ENCODE data around the gene PGF. TPM values are rescaled to one million over a fixed set of nuclear protein-coding genes. Genes with fewer than 3 reads are reported as not detected.

PGF gene
- total RNA-seq, 1 donor from 2014 or later: 6.1 TPM

GRCh38 chr14:74918380-74918779 lies 37.0 kb downstream of the PGF start:
- no peak for DNase-seq (ENCODE audit: low read depth)
- no peak overlapping the region for H3K4me3 ChIP-seq (ENCODE audit: low read depth, low read length)
- no peak for TF ChIP-seq CTCF (conservative IDR thresholded peaks at IDR 0.05; ENCODE audit: low read depth, low read length)

- no peak for TF ChIP-seq CTCF (conservative IDR thresholded peaks at IDR 0.05; ENCODE audit: low read depth, low read length)
- no peak overlapping the region for H3K4me3 ChIP-seq (ENCODE audit: low read depth, low read length)
- DNase-seq (ENCODE audit: low read depth): no peak
These were observed 37.7 kb downstream of the PGF start for GRCh38 chr14:74917646-74918081.

GRCh38 chr14:74917178-74917543 lies 38.2 kb downstream of the PGF start:
- H3K4me3 ChIP-seq (ENCODE audit: low read depth, low read length): no peak overlapping the region
- no peak for DNase-seq (ENCODE audit: low read depth)
- no peak for TF ChIP-seq CTCF (conservative IDR thresholded peaks at IDR 0.05; ENCODE audit: low read depth, low read length)

- TF ChIP-seq CTCF (conservative IDR thresholded peaks at IDR 0.05; ENCODE audit: low read depth, low read length): no peak
- H3K4me3 ChIP-seq (ENCODE audit: low read depth, low read length): no peak overlapping the region
- DNase-seq (ENCODE audit: low read depth): no peak
These were observed 39.6 kb downstream of the PGF start for GRCh38 chr14:74915826-74916225.

- TF ChIP-seq CTCF (conservative IDR thresholded peaks at IDR 0.05; ENCODE audit: low read depth, low read length): no peak
- no peak overlapping the region for H3K4me3 ChIP-seq (ENCODE audit: low read depth, low read length)
- no peak for DNase-seq (ENCODE audit: low read depth)
These were observed 40.0 kb downstream of the PGF start for GRCh38 chr14:74915426-74915825.

- peak; percentile 92 for TF ChIP-seq CTCF (conservative IDR thresholded peaks at IDR 0.05; ENCODE audit: low read depth, low read length)
- H3K4me3 ChIP-seq (ENCODE audit: low read depth, low read length): no peak overlapping the region
- no peak for DNase-seq (ENCODE audit: low read depth)
These were observed 41.3 kb downstream of the PGF start for GRCh38 chr14:74913986-74914573.

GRCh38 chr14:74913393-74913910 lies 41.9 kb downstream of the PGF start:
- no peak overlapping the region for H3K4me3 ChIP-seq (ENCODE audit: low read depth, low read length)
- TF ChIP-seq CTCF (conservative IDR thresholded peaks at IDR 0.05; ENCODE audit: low read depth, low read length): no peak
- no peak for DNase-seq (ENCODE audit: low read depth)

All from epithelial cell of proximal tubule (primary cell).